T-helper 22 cell (primary cell): ENCODE results near the gene SHMT2.

Source experiments
- DNase-seq: peaks from one replicate; pipeline ENCODE4 v3.0.0-alpha.2; 2020; ENCODE audit warnings: low read depth

SHMT2 gene

DNA sequence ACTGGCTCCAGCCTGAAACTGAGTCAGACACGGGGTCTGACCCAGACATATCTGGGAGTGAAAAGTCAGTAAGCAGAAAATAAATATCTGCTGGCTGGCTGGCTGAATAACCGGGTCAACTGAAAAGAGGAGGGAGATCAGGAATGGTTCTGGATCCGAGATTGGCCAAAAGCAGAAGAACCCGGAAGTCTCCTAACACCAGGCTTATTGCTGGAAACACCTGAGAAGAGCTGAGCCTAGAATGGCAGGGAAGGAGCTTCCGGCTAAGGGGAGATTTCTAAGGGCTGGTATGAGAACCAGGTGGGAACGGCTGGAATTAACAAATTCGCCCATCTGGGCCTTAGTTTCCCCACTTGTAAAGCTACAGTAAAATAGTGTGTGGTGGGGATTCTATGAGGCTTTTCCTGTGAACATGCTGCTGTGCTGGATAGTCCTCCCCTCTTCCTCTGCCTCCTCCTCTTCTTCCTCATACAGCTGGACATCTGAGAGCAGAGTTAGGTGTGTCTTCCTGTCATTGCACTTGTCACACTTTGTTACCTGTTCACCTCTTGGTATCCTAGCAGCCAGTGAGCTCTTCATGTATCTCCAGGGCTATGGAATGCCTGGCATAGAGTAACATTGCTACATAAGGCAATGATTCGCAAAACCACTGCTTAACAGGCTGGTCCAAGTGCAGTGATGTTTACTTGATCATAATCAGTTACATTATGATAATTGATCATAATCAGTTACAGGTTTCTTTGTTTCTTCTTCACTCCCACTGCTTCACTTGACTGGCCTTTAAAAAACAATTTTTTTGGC, 2.0 kb upstream of the SHMT2 start:
- DNase-seq, result no peak

DNA sequence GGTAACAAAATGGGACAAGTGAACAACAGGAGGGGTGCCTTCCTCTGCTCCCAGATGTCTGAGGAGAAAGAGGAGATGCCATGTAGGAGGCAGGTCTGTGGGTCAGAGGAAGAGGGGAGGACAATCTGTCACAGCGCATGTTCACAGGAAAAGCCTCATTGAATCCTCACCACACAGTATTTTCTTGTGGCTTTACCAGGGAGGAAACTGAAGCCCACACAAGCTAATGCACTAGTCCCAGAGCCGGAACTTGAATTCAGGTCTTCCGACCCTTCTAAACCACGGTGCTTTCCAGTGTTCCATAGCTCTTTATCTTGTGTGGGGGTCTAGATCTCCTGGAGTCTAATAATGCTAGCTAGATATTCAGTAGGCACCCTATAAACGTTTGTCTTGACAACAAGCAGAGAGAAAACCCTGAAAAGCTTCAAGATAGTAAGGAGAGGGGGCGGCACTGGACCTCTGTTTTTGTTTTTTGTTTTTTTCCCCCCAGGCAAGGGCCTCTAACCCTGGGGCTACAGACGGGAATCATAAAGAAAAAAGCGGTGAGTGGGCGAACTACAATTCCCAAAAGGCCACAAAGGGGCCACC, 371 bp upstream of the SHMT2 start:
- DNase-seq, result no peak

DNA sequence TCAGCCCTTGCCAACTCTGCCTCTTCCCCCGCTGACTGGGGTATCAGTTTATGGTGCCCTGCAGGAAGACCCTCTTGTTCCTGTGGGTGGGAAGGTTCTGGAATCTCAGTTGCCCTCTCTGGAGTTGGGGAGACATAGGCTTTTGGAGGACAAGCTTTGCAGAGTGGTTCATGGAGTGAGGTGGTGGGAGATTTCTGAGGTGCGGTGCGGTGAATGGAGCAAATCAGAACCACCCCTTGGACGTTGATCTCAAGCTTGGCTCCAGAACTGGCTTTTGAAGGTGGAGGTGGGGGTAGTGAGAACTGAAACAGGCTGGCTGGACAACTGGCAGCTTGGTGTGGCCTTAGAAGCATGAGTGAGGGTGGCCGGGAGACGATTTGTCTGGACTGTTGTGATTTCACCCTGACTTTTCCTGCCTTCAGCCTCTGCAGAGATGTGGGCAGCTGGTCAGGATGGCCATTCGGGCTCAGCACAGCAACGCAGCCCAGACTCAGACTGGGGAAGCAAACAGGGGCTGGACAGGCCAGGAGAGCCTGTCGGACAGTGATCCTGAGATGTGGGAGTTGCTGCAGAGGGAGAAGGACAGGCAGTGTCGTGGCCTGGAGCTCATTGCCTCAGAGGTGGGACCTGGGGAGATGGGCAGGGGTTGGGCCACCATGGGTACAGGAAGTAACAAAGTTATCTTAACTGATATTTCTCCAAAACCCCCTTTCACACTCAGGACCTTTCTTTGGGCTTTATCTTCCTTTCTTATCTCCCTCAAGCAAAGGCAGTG, 1.1 kb downstream of the SHMT2 start:
- no peak for DNase-seq

- no peak for DNase-seq
Measured at GRCh38 chr12:57231276-57232021, 1.9 kb downstream of the SHMT2 start.

- DNase-seq, result no peak
Measured at GRCh38 chr12:57232156-57232756, 2.7 kb downstream of the SHMT2 start.

DNA sequence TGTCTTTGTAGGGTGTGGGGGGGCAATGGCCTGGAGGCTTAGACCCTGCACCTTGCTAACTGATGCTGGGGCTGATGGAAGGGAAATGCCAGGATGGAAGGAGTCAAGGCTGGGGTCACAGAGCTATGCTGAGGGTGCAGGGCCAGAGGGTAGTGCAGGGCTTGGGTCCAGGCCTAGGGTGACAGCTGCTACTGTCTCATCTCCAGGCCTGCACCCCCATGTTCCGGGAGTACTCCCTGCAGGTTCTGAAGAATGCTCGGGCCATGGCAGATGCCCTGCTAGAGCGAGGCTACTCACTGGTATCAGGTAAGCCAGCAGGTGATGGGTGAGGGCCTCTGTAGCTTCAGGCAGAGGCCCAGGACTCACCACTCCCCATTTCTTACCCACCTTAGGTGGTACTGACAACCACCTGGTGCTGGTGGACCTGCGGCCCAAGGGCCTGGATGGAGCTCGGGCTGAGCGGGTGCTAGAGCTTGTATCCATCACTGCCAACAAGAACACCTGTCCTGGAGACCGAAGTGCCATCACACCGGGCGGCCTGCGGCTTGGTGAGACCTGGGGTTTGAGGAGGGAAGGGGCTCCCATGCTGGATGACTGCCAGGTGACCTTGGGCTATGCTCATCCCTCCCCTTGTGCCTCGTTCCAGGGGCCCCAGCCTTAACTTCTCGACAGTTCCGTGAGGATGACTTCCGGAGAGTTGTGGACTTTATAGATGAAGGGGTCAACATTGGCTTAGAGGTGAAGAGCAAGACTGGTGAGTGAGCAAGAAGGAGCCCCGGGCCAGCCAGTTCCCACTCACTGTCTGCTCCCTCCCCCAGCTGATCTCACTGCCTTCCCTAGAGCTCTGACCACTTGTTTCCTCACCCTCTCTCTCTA, 4.1 kb downstream of the SHMT2 start:
- DNase-seq, result no peak

GRCh38 chr12:57234233-57234570, 4.7 kb downstream of the SHMT2 start:
- DNase-seq, result no peak

DNA sequence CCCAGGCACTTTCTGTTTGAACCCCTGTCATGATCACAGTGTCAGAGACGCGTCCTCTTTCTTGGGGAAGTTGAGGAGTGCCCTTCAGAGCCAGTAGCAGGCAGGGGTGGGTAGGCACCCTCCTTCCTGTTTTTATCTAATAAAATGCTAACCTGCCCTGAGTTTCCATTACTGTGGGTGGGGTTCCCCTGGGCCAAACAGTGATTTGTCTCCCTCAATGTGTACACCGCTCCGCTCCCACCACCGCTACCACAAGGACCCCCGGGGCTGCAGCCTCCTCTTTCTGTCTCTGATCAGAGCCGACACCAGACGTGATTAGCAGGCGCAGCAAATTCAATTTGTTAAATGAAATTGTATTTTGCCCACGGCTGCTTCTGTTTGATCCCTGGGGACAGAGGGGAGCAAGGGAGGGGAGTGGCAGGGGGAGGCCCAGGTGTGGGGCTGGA, 5.1 kb downstream of the SHMT2 start:
- DNase-seq, result no peak

DNA sequence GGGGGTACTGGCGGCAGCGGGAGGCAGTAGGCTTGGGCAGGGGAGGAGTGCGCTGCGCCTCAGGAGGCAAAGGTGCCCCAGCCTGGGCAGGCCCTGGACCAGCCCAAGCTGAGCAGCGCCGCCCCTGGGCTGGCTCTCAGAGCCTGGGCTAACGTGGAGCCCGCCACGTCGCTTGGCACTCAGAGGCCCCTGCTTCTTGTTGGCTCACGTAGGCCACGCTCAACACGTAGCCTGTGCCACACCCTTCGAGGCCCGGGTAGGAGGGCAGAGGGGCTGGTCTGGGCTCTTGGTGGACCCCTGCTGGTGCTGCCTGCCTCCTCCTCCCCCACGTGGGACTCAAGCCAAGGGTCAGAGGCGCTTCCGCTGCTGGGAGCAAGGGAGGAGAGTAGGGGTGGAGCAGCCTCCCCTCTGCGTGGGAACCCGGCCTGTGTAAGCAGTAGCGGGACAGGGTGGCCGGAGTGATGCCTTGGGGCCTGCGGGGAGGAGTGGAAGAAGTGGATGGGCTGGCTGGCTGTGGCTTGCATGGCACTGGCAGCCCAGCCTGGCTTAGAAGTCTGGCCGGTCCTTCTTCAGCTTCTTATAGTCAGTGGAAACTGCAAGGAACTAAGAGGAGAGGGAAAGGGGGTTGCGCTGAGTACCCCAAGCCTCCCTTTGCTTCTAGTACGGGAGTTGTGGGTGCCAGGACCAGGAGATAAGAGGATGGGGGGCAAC, 5.7 kb downstream of the SHMT2 start:
- no peak for DNase-seq

- no peak for DNase-seq
Measured at GRCh38 chr12:57235728-57236131, 6.2 kb downstream of the SHMT2 start.

DNA sequence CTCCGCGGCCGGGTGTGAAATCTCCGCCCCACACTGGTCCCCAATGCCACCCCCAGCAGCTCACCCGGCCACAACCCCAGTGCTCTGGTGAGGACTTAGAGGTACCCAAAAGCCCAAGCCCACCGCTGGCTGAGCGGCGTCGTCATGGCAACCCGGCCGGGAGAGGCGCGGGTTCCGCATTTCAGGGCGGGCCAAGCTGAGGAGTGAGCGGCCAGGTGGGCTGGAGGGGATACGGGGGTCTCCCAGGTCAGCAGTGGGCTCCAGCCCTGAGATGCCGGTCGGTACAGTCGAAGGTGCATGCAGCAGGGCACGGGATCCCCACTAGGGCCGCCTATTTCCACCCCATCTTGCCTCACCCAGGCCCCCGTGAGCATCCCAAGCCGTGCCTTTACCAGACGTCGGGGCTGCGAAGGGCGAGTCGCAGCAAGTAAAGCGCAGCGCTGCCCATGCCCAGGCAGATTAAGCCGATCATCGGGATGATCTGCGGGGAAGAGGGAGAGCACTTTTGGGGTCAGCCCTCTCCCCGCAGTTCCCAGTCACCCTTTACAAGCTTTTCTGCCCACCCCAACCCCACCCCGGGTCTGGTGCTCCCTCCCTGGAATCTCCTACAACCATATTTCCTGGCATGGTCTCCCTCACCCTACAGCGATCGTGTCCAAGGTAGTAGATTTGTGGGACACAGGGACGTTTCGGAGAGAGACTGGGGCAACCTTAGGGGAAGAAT, 6.9 kb downstream of the SHMT2 start:
- no peak for DNase-seq

DNA sequence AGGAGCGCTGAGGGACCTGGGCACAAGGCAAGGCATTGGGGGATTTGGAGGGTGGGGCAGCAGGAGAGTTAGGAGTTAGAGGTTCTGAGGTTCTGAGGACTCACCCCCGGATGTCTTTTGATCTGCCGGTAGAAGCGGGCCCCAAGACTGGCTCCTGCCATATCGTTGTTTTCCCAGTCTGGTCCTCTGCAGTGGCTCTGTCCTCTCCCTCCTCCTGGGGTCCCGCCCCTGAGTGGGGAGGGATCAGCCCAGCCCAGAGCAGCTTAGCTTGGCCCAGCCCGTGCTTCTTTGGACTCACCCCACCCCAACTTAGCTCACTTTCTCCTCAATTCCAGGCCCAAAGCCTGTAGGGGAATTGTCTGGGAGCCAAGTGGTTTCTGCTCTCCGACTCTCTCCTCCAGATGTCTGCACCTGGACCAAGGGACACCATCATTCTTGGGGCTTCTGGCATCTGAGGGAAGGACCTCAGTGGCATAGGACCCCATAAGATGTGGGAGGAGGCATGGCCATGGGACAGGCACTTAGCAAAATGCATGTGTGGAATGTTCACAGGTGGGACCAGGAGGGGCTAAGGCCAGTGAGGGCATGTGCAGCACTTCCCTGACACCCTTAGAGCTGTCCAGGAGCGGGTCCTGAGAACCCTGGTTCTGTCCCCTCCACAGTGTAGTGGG, 7.5 kb downstream of the SHMT2 start:
- no peak for DNase-seq

- no peak for DNase-seq
Measured at GRCh38 chr12:57237596-57237931, 8.1 kb downstream of the SHMT2 start.

DNA sequence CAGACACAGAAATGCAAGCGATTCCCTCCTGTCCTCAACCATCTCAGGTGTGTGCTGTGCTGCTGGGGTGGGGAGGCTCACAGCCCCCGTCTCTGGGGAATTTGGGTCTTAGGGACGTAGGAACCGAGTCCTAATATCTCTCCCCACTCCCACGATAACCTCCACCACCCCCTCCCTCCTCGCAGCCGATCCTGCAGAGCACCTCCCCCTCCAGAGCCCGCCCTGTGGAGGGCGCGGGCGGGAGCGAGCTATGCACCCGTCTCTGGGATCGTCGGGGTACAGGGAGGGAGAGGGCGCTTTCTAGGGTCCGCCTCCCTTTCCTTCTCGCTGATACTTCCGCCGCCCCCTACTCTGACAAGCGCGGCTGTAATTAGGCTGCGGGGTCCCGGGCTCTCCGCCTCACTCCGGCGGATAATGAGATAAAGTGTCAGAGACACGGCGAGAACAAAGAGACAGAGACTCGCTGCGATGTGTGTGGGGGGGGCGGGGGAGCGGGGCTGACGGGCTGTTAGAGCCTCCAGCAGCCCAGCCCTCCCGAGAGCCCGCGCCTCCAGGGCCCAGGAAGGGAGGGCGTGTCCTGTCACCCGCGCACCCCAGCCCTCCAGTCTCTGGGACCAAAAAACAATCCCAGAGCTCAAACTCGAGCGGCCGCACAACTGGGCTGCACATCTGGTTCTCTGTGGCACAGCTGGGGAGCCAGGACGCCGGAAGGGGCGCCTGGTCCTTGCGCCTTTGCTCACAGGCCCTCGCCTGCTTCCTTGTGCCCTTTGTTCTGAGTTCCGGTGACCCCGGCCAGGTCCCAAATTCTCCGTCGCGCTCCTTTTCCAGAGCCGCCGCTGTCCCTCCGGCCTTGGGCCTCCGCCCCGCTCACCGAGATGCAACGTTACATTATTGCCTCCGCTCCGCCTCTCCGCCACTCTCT, 8.7 kb downstream of the SHMT2 start:
- DNase-seq, result peak; percentile 32

- DNase-seq, result peak; percentile 63
Measured at GRCh38 chr12:57238854-57239554, 9.5 kb downstream of the SHMT2 start.

DNA sequence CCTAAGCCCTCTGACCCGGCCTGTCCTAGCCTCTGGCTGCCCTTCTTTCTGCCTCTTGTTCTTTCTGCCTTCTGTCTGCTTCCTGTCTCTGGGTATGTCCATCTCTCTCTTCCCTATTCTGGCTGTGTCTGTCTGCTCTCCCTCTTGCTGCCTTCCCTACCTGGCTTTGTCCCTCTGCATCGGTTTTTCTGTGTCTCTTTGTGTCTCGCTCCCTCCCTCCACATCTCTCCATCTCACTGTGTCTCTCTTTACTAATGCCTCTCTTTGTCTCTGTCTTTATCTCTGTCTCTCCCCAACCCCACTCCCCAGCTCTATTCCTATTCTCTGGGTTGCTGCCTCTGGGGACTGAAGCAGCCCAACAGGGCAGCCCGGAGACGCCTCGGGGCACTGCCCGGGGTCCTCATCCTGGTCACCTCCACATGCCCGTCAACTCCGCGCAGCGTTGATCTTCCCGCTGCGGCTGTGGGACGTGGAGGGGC, 10.1 kb downstream of the SHMT2 start:
- DNase-seq, result no peak
